Measurements from ENCODE around the gene KPRP. TPM values are rescaled to one million over a fixed set of nuclear protein-coding genes. Genes with fewer than 3 reads are reported as not detected.

The KPRP gene
- total and polyA plus RNA-seq, 4 experiments from 2014 or later: not detected

- Histone ChIP-seq H3K36me3 (ENCODE audit: insufficient read depth, low read length) (no peaks in the 10 kb centered on the region), H3K9me3 (ENCODE audit: control insufficient read depth in 1 of 2, low read length in 2 of 2) (no peaks in the 10 kb centered on the region), H3K27me3 (ENCODE audit: insufficient read depth, low read length) (no peaks in the 10 kb centered on the region), H3K4me1 (ENCODE audit: insufficient read depth, low read length) (no peaks in the 10 kb centered on the region), H3K27ac (ENCODE audit: low read depth, low read length) (no peak overlapping the region), H3K4me3 (ENCODE audit: low read length in 2 of 2) (no peak overlapping the region)
- peaks cover 14 to 15% of the 10 kb centered on the region in 2 donors for H3K27me3 Mint-ChIP-seq
- POLR2A ChIA-PET (ENCODE audit: partially characterized antibody): no interaction called here
- no peak overlapping the region for H3K4me3 Mint-ChIP-seq
- no peak overlapping the region for H3K27ac Mint-ChIP-seq
- DNase-seq: no peak
- no peaks in the 10 kb centered on the region for H3K4me1 Mint-ChIP-seq
- intact Hi-C loops (cut with micrococcal nuclease): no loop called here
- H3K9me3 Mint-ChIP-seq: peaks cover 0 to 7% (median 0%) of the 10 kb centered on the region in 8 donors
- H3K36me3 Mint-ChIP-seq: no peaks in the 10 kb centered on the region
- CTCF ChIA-PET (ENCODE audit: partially characterized antibody): no interaction called here
These were observed 18.5 kb downstream of the KPRP start for GRCh38 chr1:152776361-152776760.

- H3K27me3 ChIP-seq (ENCODE audit: insufficient read depth, low read length): no peaks in the 10 kb centered on the region
- DNase-seq: no peak
- CTCF ChIA-PET (ENCODE audit: partially characterized antibody): no interaction called here
- H3K9me3 ChIP-seq (ENCODE audit: control insufficient read depth in 1 of 2, low read length in 2 of 2): no peaks in the 10 kb centered on the region
- no peaks in the 10 kb centered on the region for H3K4me1 ChIP-seq (ENCODE audit: insufficient read depth, low read length)
- no peaks in the 10 kb centered on the region for H3K36me3 ChIP-seq (ENCODE audit: insufficient read depth, low read length)
- H3K27ac Mint-ChIP-seq: no peak overlapping the region
- H3K36me3 Mint-ChIP-seq: no peaks in the 10 kb centered on the region
- peaks cover 0 to 7% (median 0%) of the 10 kb centered on the region in 8 donors for H3K9me3 Mint-ChIP-seq
- H3K4me1 Mint-ChIP-seq: no peaks in the 10 kb centered on the region
- H3K4me3 ChIP-seq (ENCODE audit: low read length in 2 of 2): no peak overlapping the region
- peaks cover 14 to 17% of the 10 kb centered on the region in 2 donors for H3K27me3 Mint-ChIP-seq
- no peak overlapping the region for H3K4me3 Mint-ChIP-seq
- intact Hi-C loops (cut with micrococcal nuclease): no loop called here
- POLR2A ChIA-PET (ENCODE audit: partially characterized antibody): no interaction called here
- no peak overlapping the region for H3K27ac ChIP-seq (ENCODE audit: low read depth, low read length)
These were observed 19.8 kb downstream of the KPRP start for GRCh38 chr1:152777510-152778137.

GRCh38 chr1:152783095-152783494 is 25.3 kb downstream of the KPRP start:
- no peaks in the 10 kb centered on the region for H3K36me3 Mint-ChIP-seq
- peaks cover 13 to 44% of the 10 kb centered on the region in 2 donors for H3K27me3 Mint-ChIP-seq

GRCh38 chr1:152786077-152786476 is 28.3 kb downstream of the KPRP start, which contains the start of gene LCE1E:
Gene LCE1E, plus strand, starts transcription at chr1:152786257. Its CDS starts 1,043 bp downstream, at chr1:152787300.
- no peak within 1 kb of the TSS for H3K27ac Mint-ChIP-seq
- no peaks in the 10 kb centered on the region for H3K4me1 ChIP-seq (ENCODE audit: insufficient read depth, low read length)
- intact Hi-C loops (cut with micrococcal nuclease): no loop called here
- H3K36me3 ChIP-seq (ENCODE audit: insufficient read depth, low read length): no peaks in the 10 kb centered on the region
- H3K4me1 Mint-ChIP-seq: no peaks in the 10 kb centered on the region
- ChIA-PET CTCF (ENCODE audit: partially characterized antibody) (no interaction called here), POLR2A (ENCODE audit: partially characterized antibody) (no interaction called here)
- no peaks in the 10 kb centered on the region for H3K9me3 ChIP-seq (ENCODE audit: control insufficient read depth in 1 of 2, low read length in 2 of 2)
- peaks cover 4% of the 10 kb centered on the region for H3K27me3 ChIP-seq (ENCODE audit: insufficient read depth, low read length)
- H3K9me3 Mint-ChIP-seq: no peaks in the 10 kb centered on the region
- no peak within 1 kb of the TSS for H3K27ac ChIP-seq (ENCODE audit: low read depth, low read length)
- no peak within 1 kb of the TSS for H3K4me3 Mint-ChIP-seq
- no peaks in the 10 kb centered on the region for H3K36me3 Mint-ChIP-seq
- H3K27me3 Mint-ChIP-seq: peaks cover 15 to 46% of the 10 kb centered on the region in 2 donors
- no peak within 1 kb of the TSS for H3K4me3 ChIP-seq (ENCODE audit: low read length in 2 of 2)
- DNase-seq: no peak

More at GRCh38 chr1:152783095-152783494, 25.3 kb downstream of the KPRP start:
- Histone ChIP-seq H3K9me3 (ENCODE audit: control insufficient read depth in 1 of 2, low read length in 2 of 2) (no peaks in the 10 kb centered on the region), H3K27ac (ENCODE audit: low read depth, low read length) (no peak overlapping the region), H3K4me3 (ENCODE audit: low read length in 2 of 2) (no peak overlapping the region), H3K27me3 (ENCODE audit: insufficient read depth, low read length) (peaks cover 4% of the 10 kb centered on the region), H3K4me1 (ENCODE audit: insufficient read depth, low read length) (no peaks in the 10 kb centered on the region), H3K36me3 (ENCODE audit: insufficient read depth, low read length) (no peaks in the 10 kb centered on the region)
- DNase-seq: no peak
- H3K9me3 Mint-ChIP-seq: no peaks in the 10 kb centered on the region
- ChIA-PET CTCF (ENCODE audit: partially characterized antibody) (no interaction called here), POLR2A (ENCODE audit: partially characterized antibody) (no interaction called here)
- H3K4me1 Mint-ChIP-seq: no peaks in the 10 kb centered on the region
- H3K4me3 Mint-ChIP-seq: no peak overlapping the region
- H3K27ac Mint-ChIP-seq: no peak overlapping the region
- intact Hi-C loops (cut with micrococcal nuclease): no loop called here

GRCh38 chr1:152795686-152796085 is 37.9 kb downstream of the KPRP start:
- H3K27ac Mint-ChIP-seq: no peak overlapping the region

GRCh38 chr1:152796421-152796820 is 38.6 kb downstream of the KPRP start, which contains the start of gene LCE1D:
Gene LCE1D, plus strand, starts transcription at chr1:152796721. Its CDS starts 1,074 bp downstream, at chr1:152797795.
- Mint-ChIP-seq H3K36me3 (no peaks in the 10 kb centered on the region), H3K4me1 (no peaks in the 10 kb centered on the region), H3K27ac (no peak within 1 kb of the TSS), H3K4me3 (no peak within 1 kb of the TSS), H3K27me3 (peaks cover 11 to 13% of the 10 kb centered on the region in 2 donors), H3K9me3 (peaks cover 0 to 2% (median 0%) of the 10 kb centered on the region in 8 donors)
- DNase-seq: no peak
- ChIA-PET POLR2A (ENCODE audit: partially characterized antibody) (no interaction called here), CTCF (ENCODE audit: partially characterized antibody) (no interaction called here)
- Histone ChIP-seq H3K27ac (ENCODE audit: low read depth, low read length) (no peak within 1 kb of the TSS), H3K36me3 (ENCODE audit: insufficient read depth, low read length) (no peaks in the 10 kb centered on the region), H3K27me3 (ENCODE audit: insufficient read depth, low read length) (no peaks in the 10 kb centered on the region), H3K4me1 (ENCODE audit: insufficient read depth, low read length) (no peaks in the 10 kb centered on the region), H3K4me3 (ENCODE audit: low read length in 2 of 2) (no peak within 1 kb of the TSS), H3K9me3 (ENCODE audit: control insufficient read depth in 1 of 2, low read length in 2 of 2) (no peaks in the 10 kb centered on the region)
- intact Hi-C loops (cut with micrococcal nuclease): no loop called here

More at GRCh38 chr1:152795686-152796085, 37.9 kb downstream of the KPRP start:
- H3K27me3 Mint-ChIP-seq: peaks cover 5 to 18% of the 10 kb centered on the region in 2 donors
- H3K4me1 Mint-ChIP-seq: no peaks in the 10 kb centered on the region
- no peaks in the 10 kb centered on the region for H3K36me3 ChIP-seq (ENCODE audit: insufficient read depth, low read length)
- CTCF ChIA-PET (ENCODE audit: partially characterized antibody): no interaction called here
- H3K9me3 ChIP-seq (ENCODE audit: control insufficient read depth in 1 of 2, low read length in 2 of 2): no peaks in the 10 kb centered on the region
- intact Hi-C loops (cut with micrococcal nuclease): no loop called here
- H3K27ac ChIP-seq (ENCODE audit: low read depth, low read length): no peak overlapping the region
- H3K4me3 Mint-ChIP-seq: no peak overlapping the region
- no peaks in the 10 kb centered on the region for H3K27me3 ChIP-seq (ENCODE audit: insufficient read depth, low read length)
- no peaks in the 10 kb centered on the region for H3K4me1 ChIP-seq (ENCODE audit: insufficient read depth, low read length)
- POLR2A ChIA-PET (ENCODE audit: partially characterized antibody): no interaction called here
- DNase-seq: no peak
- no peak overlapping the region for H3K4me3 ChIP-seq (ENCODE audit: low read length in 2 of 2)
- H3K9me3 Mint-ChIP-seq: peaks cover 0 to 1% (median 0%) of the 10 kb centered on the region in 8 donors
- H3K36me3 Mint-ChIP-seq: no peaks in the 10 kb centered on the region

GRCh38 chr1:152801333-152801732 is 43.5 kb downstream of the KPRP start:
- no peak overlapping the region for H3K27ac Mint-ChIP-seq
- DNase-seq: no peak
- H3K27me3 Mint-ChIP-seq: peaks cover 27% of the 10 kb centered on the region in 2 donors
- intact Hi-C loops (cut with micrococcal nuclease): no loop called here
- H3K9me3 Mint-ChIP-seq: peaks cover 0 to 2% (median 0%) of the 10 kb centered on the region in 8 donors
- Histone ChIP-seq H3K4me1 (ENCODE audit: insufficient read depth, low read length) (no peaks in the 10 kb centered on the region), H3K36me3 (ENCODE audit: insufficient read depth, low read length) (no peaks in the 10 kb centered on the region), H3K27me3 (ENCODE audit: insufficient read depth, low read length) (no peaks in the 10 kb centered on the region), H3K27ac (ENCODE audit: low read depth, low read length) (no peak overlapping the region), H3K9me3 (ENCODE audit: control insufficient read depth in 1 of 2, low read length in 2 of 2) (no peaks in the 10 kb centered on the region), H3K4me3 (ENCODE audit: low read length in 2 of 2) (no peak overlapping the region)
- H3K4me1 Mint-ChIP-seq: no peaks in the 10 kb centered on the region
- no peaks in the 10 kb centered on the region for H3K36me3 Mint-ChIP-seq
- no peak overlapping the region for H3K4me3 Mint-ChIP-seq
- ChIA-PET CTCF (ENCODE audit: partially characterized antibody) (no interaction called here), POLR2A (ENCODE audit: partially characterized antibody) (no interaction called here)
